ENCODE results near the gene EFTUD2.

GRCh38 chr17:44907729-44908470, 8.7 kb upstream of the EFTUD2 start:
- TF ChIP-seq POLR2A (IDR thresholded peaks at IDR 0.05; ENCODE audit: low read length), result no peak
- TF ChIP-seq GATA1 (IDR thresholded peaks at IDR 0.05; ENCODE audit: low read depth, low read length), result no peak
